ENCODE data around the gene SYT12.
"Not testable (repeated sequence)": the region's sequence is repeated elsewhere in the genome, so short reads cannot be mapped to it uniquely, and the experiment has no call there.

SYT12 gene

GRCh38 chr11:66999555-66999954 lies 23.4 kb upstream of the SYT12 start:
- no peaks in the 10 kb centered on the region for H3K27me3 ChIP-seq (ENCODE audit: insufficient read depth, low read length)
- H3K4me3 ChIP-seq (ENCODE audit: low read depth, low read length): no peak overlapping the region

DNA sequence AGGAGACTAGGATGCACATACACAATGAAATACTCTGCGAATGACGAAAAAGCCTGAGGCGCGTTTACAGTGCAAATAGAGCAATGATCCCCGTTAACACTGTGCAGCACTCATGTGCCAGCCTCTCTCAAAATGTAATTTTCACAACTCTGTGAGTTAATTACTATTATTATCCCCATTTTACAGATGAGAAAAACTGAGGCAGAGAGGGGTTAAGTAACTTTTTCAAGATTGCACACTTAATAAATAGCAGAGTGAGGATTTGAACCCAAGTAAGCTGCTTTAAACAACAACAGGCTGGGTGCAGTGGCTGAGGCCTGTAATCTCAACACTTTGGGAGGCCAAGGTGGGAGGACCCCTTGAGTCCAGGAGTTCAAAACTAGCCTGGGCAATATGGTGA lies 21.6 kb upstream of the SYT12 start:
- Histone ChIP-seq H3K27ac (ENCODE audit: low read depth, low read length) (no peak overlapping the region), H3K4me1 (ENCODE audit: control insufficient read depth, insufficient read depth, low read length, unreplicated experiment) (peaks cover 9% of the 10 kb centered on the region), H3K36me3 (ENCODE audit: insufficient read depth, low read length) (no peaks in the 10 kb centered on the region), H3K4me3 (ENCODE audit: low read depth, low read length) (no peak overlapping the region), H3K79me2 (ENCODE audit: control insufficient read depth, insufficient read depth, low read length, unreplicated experiment) (no peaks in the 10 kb centered on the region), H2AFZ (ENCODE audit: low read length, unreplicated experiment) (no peak overlapping the region), H3K27me3 (ENCODE audit: insufficient read depth, low read length) (no peaks in the 10 kb centered on the region)

More at GRCh38 chr11:66999555-66999954, 23.4 kb upstream of the SYT12 start:
- Histone ChIP-seq H2AFZ (ENCODE audit: low read length, unreplicated experiment) (no peak overlapping the region), H3K79me2 (ENCODE audit: control insufficient read depth, insufficient read depth, low read length, unreplicated experiment) (no peaks in the 10 kb centered on the region), H3K27ac (ENCODE audit: low read depth, low read length) (no peak overlapping the region), H3K36me3 (ENCODE audit: insufficient read depth, low read length) (no peaks in the 10 kb centered on the region), H3K4me1 (ENCODE audit: control insufficient read depth, insufficient read depth, low read length, unreplicated experiment) (peaks cover 11% of the 10 kb centered on the region)

- Histone ChIP-seq H3K79me2 (ENCODE audit: control insufficient read depth, insufficient read depth, low read length, unreplicated experiment) (no peaks in the 10 kb centered on the region), H3K4me1 (ENCODE audit: control insufficient read depth, insufficient read depth, low read length, unreplicated experiment) (peaks cover under 1% of the 10 kb centered on the region), H2AFZ (ENCODE audit: low read length, unreplicated experiment) (no peak overlapping the region), H3K27ac (ENCODE audit: low read depth, low read length) (no peak overlapping the region), H3K27me3 (ENCODE audit: insufficient read depth, low read length) (no peaks in the 10 kb centered on the region), H3K36me3 (ENCODE audit: insufficient read depth, low read length) (no peaks in the 10 kb centered on the region), H3K4me3 (ENCODE audit: low read depth, low read length) (no peak overlapping the region)
These were observed 20.5 kb upstream of the SYT12 start for GRCh38 chr11:67002297-67002913.

DNA sequence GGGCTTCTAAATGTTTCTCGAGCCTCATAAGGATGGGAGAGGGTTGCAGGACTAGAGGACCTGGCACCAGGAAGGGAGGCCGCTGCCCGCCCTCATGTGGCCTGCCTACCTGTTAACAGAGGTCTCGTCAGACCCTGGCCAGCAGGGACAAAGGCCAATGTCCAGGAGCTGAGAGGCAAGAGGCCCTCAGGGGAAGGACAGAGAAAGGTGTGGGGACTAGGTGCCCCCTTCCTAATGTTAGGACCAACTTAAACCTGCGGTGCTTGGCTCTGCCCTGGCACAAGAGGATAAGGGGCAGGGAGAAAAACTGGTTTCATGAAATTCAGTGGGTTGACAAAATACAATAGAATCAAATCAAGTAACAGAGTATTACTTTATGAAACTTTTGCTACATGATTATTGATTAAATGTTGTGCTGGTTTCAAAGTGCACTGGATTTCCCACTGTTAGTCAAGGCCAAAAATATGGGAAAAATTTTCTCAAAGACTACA lies 20.0 kb upstream of the SYT12 start:
- Histone ChIP-seq H3K27ac (ENCODE audit: low read depth, low read length) (no peak overlapping the region), H3K36me3 (ENCODE audit: insufficient read depth, low read length) (no peaks in the 10 kb centered on the region), H3K79me2 (ENCODE audit: control insufficient read depth, insufficient read depth, low read length, unreplicated experiment) (no peaks in the 10 kb centered on the region), H2AFZ (ENCODE audit: low read length, unreplicated experiment) (no peak overlapping the region), H3K4me1 (ENCODE audit: control insufficient read depth, insufficient read depth, low read length, unreplicated experiment) (no peaks in the 10 kb centered on the region), H3K27me3 (ENCODE audit: insufficient read depth, low read length) (no peaks in the 10 kb centered on the region), H3K4me3 (ENCODE audit: low read depth, low read length) (no peak overlapping the region)

DNA sequence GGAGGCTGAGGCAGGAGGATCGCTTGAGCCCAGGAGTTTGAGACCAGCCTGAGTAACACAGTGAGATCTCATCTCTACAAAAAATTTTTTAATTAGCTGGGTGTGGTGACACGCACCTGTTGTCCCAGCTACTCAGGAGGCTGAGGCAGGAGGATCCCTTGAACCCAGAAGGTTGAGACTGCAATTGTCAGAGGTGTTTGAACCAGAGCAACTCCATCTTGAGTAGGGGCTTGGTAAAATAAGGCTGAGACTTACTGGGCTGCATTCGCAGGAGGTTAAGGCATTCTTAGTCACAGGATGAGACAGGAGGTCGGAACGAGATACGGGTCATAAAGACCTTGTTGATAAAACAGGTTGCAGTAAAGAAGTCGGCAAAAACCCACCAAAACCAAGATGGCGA lies 17.7 kb upstream of the SYT12 start:
- not testable (repeated sequence) for H3K4me3 ChIP-seq (ENCODE audit: low read depth, low read length); H2AFZ ChIP-seq (ENCODE audit: low read length, unreplicated experiment); H3K36me3 ChIP-seq (ENCODE audit: insufficient read depth, low read length); H3K27me3 ChIP-seq (ENCODE audit: insufficient read depth, low read length); H3K4me1 ChIP-seq (ENCODE audit: control insufficient read depth, insufficient read depth, low read length, unreplicated experiment); H3K27ac ChIP-seq (ENCODE audit: low read depth, low read length); H3K79me2 ChIP-seq (ENCODE audit: control insufficient read depth, insufficient read depth, low read length, unreplicated experiment)

DNA sequence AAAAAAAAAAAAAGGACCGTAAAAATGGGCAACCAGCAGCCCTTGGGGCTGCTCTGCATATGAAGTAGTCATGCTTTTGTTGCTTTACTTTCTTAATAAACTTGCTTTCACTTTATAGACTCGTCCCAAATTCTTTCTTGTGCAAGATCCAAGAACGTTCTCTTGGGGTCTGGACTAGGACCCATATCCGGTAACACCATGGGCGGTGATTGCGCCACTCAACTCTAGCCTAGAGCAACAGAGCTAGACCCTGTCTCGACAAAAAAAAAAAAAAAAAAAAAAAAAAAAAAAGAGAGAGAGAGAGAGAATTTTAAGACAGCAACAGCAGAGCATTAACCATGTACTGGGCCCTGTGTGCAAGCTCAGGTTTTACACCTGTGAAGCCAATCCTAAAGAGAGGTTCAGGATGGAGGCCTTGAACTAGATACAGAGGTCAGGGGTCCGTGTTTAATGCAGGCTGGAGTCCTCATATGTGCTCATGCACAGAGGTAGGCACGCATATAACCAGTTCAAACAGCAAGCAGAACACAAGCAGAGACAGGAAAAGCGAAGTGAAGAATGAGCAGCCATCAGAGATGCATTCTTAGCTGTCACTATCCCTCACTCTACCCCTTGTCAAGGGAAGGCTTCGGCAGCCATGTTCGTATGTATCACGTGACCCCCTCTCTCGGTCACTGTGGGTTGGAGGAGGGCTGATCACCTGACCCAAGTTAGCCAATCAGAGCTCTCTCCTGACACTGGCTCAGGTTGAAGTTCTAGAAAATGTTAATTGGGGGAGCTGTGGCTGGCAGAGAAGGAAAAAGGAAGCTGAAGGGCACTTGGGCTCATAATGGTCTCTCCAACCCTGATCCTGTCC lies 16.7 kb upstream of the SYT12 start:
- no peaks in the 10 kb centered on the region for H3K36me3 ChIP-seq (ENCODE audit: insufficient read depth, low read length)
- no peaks in the 10 kb centered on the region for H3K4me1 ChIP-seq (ENCODE audit: control insufficient read depth, insufficient read depth, low read length, unreplicated experiment)
- no peaks in the 10 kb centered on the region for H3K79me2 ChIP-seq (ENCODE audit: control insufficient read depth, insufficient read depth, low read length, unreplicated experiment)
- no peaks in the 10 kb centered on the region for H3K27me3 ChIP-seq (ENCODE audit: insufficient read depth, low read length)
- no peak overlapping the region for H3K27ac ChIP-seq (ENCODE audit: low read depth, low read length)
- H2AFZ ChIP-seq (ENCODE audit: low read length, unreplicated experiment): no peak overlapping the region
- H3K4me3 ChIP-seq (ENCODE audit: low read depth, low read length): no peak overlapping the region

- H3K4me1 ChIP-seq (ENCODE audit: control insufficient read depth, insufficient read depth, low read length, unreplicated experiment): no peaks in the 10 kb centered on the region
- H3K79me2 ChIP-seq (ENCODE audit: control insufficient read depth, insufficient read depth, low read length, unreplicated experiment): no peaks in the 10 kb centered on the region
- no peaks in the 10 kb centered on the region for H3K36me3 ChIP-seq (ENCODE audit: insufficient read depth, low read length)
- no peak overlapping the region for H3K27ac ChIP-seq (ENCODE audit: low read depth, low read length)
- H3K27me3 ChIP-seq (ENCODE audit: insufficient read depth, low read length): no peaks in the 10 kb centered on the region
- H3K4me3 ChIP-seq (ENCODE audit: low read depth, low read length): no peak overlapping the region
- no peak overlapping the region for H2AFZ ChIP-seq (ENCODE audit: low read length, unreplicated experiment)
These were observed 15.8 kb upstream of the SYT12 start for GRCh38 chr11:67007126-67007525.

GRCh38 chr11:67010296-67010905 lies 12.5 kb upstream of the SYT12 start:
- Histone ChIP-seq H3K27ac (ENCODE audit: low read depth, low read length) (no peak overlapping the region), H3K4me1 (ENCODE audit: control insufficient read depth, insufficient read depth, low read length, unreplicated experiment) (no peaks in the 10 kb centered on the region), H3K36me3 (ENCODE audit: insufficient read depth, low read length) (no peaks in the 10 kb centered on the region), H3K27me3 (ENCODE audit: insufficient read depth, low read length) (no peaks in the 10 kb centered on the region), H3K4me3 (ENCODE audit: low read depth, low read length) (no peak overlapping the region), H3K79me2 (ENCODE audit: control insufficient read depth, insufficient read depth, low read length, unreplicated experiment) (no peaks in the 10 kb centered on the region), H2AFZ (ENCODE audit: low read length, unreplicated experiment) (no peak overlapping the region)

- Histone ChIP-seq H3K79me2 (ENCODE audit: control insufficient read depth, insufficient read depth, low read length, unreplicated experiment) (no peaks in the 10 kb centered on the region), H3K27me3 (ENCODE audit: insufficient read depth, low read length) (no peaks in the 10 kb centered on the region), H3K36me3 (ENCODE audit: insufficient read depth, low read length) (no peaks in the 10 kb centered on the region), H2AFZ (ENCODE audit: low read length, unreplicated experiment) (no peak overlapping the region), H3K4me1 (ENCODE audit: control insufficient read depth, insufficient read depth, low read length, unreplicated experiment) (no peaks in the 10 kb centered on the region), H3K27ac (ENCODE audit: low read depth, low read length) (no peak overlapping the region), H3K4me3 (ENCODE audit: low read depth, low read length) (no peak overlapping the region)
These were observed 9.4 kb upstream of the SYT12 start for GRCh38 chr11:67013511-67014045.

GRCh38 chr11:67014343-67014742 lies 8.6 kb upstream of the SYT12 start:
- H3K27ac ChIP-seq (ENCODE audit: low read depth, low read length): no peak overlapping the region
- H3K27me3 ChIP-seq (ENCODE audit: insufficient read depth, low read length): no peaks in the 10 kb centered on the region
- H3K4me3 ChIP-seq (ENCODE audit: low read depth, low read length): no peak overlapping the region
- no peak overlapping the region for H2AFZ ChIP-seq (ENCODE audit: low read length, unreplicated experiment)
- H3K36me3 ChIP-seq (ENCODE audit: insufficient read depth, low read length): no peaks in the 10 kb centered on the region
- H3K79me2 ChIP-seq (ENCODE audit: control insufficient read depth, insufficient read depth, low read length, unreplicated experiment): no peaks in the 10 kb centered on the region
- no peaks in the 10 kb centered on the region for H3K4me1 ChIP-seq (ENCODE audit: control insufficient read depth, insufficient read depth, low read length, unreplicated experiment)

Measured in ACC112 (cell line).